Activated naive CD4-positive, alpha-beta T cell treated with anti-CD3 and anti-CD28 coated beads, Interleukin-2, amount 50 U/mL, for 16 hours (primary cell): ENCODE results near the gene CYP2R1.
A peak's percentile ranks its signal among the peaks of the same experiment; 100 is the strongest.
"Not testable (repeated sequence)": the region's sequence is repeated elsewhere in the genome, so short reads cannot be mapped to it uniquely, and the experiment has no call there.

Source experiments
- DNase-seq: peaks from one replicate; pipeline ENCODE4 v3.0.0-alpha.2; 2020

CYP2R1 gene

GRCh38 chr11:14891143-14892035 lies 642 bp downstream of the CYP2R1 start:
- peak; percentile 88 for DNase-seq

GRCh38 chr11:14886513-14886912 lies 5.5 kb downstream of the CYP2R1 start:
- no peak for DNase-seq

GRCh38 chr11:14884667-14885273 lies 7.3 kb downstream of the CYP2R1 start:
- no peak for DNase-seq

- not testable (repeated sequence) for DNase-seq
Observed at GRCh38 chr11:14883683-14884082, 8.3 kb downstream of the CYP2R1 start.

- no peak for DNase-seq
Observed at GRCh38 chr11:14882196-14882595, 9.8 kb downstream of the CYP2R1 start.

GRCh38 chr11:14881576-14882193 lies 10.3 kb downstream of the CYP2R1 start:
- no peak for DNase-seq

- DNase-seq, result no peak
Observed at GRCh38 chr11:14875163-14875562, 16.9 kb downstream of the CYP2R1 start.

GRCh38 chr11:14873632-14874031 lies 18.4 kb downstream of the CYP2R1 start:
- no peak for DNase-seq

- DNase-seq, result no peak
Observed at GRCh38 chr11:14872032-14872431, 20.0 kb downstream of the CYP2R1 start.

GRCh38 chr11:14863775-14864174 lies 28.3 kb downstream of the CYP2R1 start:
- DNase-seq, result not testable (repeated sequence)

GRCh38 chr11:14861680-14862079 lies 30.4 kb downstream of the CYP2R1 start:
- no peak for DNase-seq

GRCh38 chr11:14860511-14860910 lies 31.5 kb downstream of the CYP2R1 start:
- no peak for DNase-seq

GRCh38 chr11:14858404-14858803 lies 33.6 kb downstream of the CYP2R1 start:
- no peak for DNase-seq

GRCh38 chr11:14857621-14858020 lies 34.4 kb downstream of the CYP2R1 start:
- DNase-seq, result no peak

GRCh38 chr11:14855890-14856289 lies 36.1 kb downstream of the CYP2R1 start:
- DNase-seq, result no peak

GRCh38 chr11:14854057-14854456 lies 38.0 kb downstream of the CYP2R1 start:
- no peak for DNase-seq

GRCh38 chr11:14852571-14853177 lies 39.4 kb downstream of the CYP2R1 start:
- DNase-seq, result no peak

GRCh38 chr11:14842002-14842401 lies 50.0 kb downstream of the CYP2R1 start:
- no peak for DNase-seq

GRCh38 chr11:14835496-14836492 lies 56.2 kb downstream of the CYP2R1 start:
- no peak for DNase-seq
